Hepatocyte (in vitro differentiated cells): ENCODE data around the gene PRAC1. TPM values are rescaled to one million over a fixed set of nuclear protein-coding genes. Genes with fewer than 3 reads are reported as not detected.

ENCODE experiments used
- DNase-seq: peaks from one replicate; pipeline ENCODE4 v3.0.0-alpha.2; 2016; ENCODE audit warnings: low spot score
- H2AFZ ChIP-seq: fragments of 200-600 bp; sonication (generic); 2 replicates; pipeline ENCODE4 v1.6.0; 2016; ENCODE audit warnings: antibody characterized with exemption, mild to moderate bottlenecking
- H3K27ac ChIP-seq: fragments of 200-600 bp; sonication (generic); 2 replicates; pipeline ENCODE4 v1.5.1; 2016; ENCODE audit warnings: mild to moderate bottlenecking
- H3K27me3 ChIP-seq: fragments of 200-600 bp; sonication (generic); 2 replicates; pipeline ENCODE4 v1.6.1; 2016
- H3K36me3 ChIP-seq: fragments of 200-600 bp; sonication (generic); replicated peaks from 2 replicates; pipeline ENCODE4 v1.5.1; 2016; ENCODE audit warnings: low read depth; ENCODE audit not compliant: insufficient read depth
- H3K4me1 ChIP-seq: fragments of 200-600 bp; sonication (generic); 2 replicates; pipeline ENCODE4 v1.5.1; 2016; ENCODE audit warnings: mild to moderate bottlenecking, moderate library complexity; ENCODE audit not compliant: insufficient read depth
- H3K4me2 ChIP-seq: fragments of 200-600 bp; sonication (generic); 2 replicates; pipeline ENCODE4 v1.6.0; 2016
- H3K4me3 ChIP-seq: fragments of 200-600 bp; sonication (generic); 2 replicates; pipeline ENCODE4 v1.5.1; 2016; ENCODE audit warnings: mild to moderate bottlenecking
- H3K79me2 ChIP-seq: fragments of 200-600 bp; sonication (generic); 2 replicates; pipeline ENCODE4 v1.6.0; 2017; ENCODE audit warnings: mild to moderate bottlenecking
- H3K9me2 ChIP-seq: fragments of 200-600 bp; sonication (generic); replicated peaks from 2 replicates; pipeline ENCODE4 v1.6.0; 2017; ENCODE audit warnings: mild to moderate bottlenecking; ENCODE audit not compliant: insufficient read depth
- H3K9me3 ChIP-seq: fragments of 200-600 bp; sonication (generic); 2 replicates; pipeline ENCODE4 v1.5.1; 2016; ENCODE audit warnings: low read depth, mild to moderate bottlenecking
- H4K20me1 ChIP-seq: fragments of 200-600 bp; sonication (generic); 2 replicates; pipeline ENCODE4 v1.6.0; 2016; ENCODE audit warnings: mild to moderate bottlenecking; ENCODE audit not compliant: insufficient read depth, poor library complexity, severe bottlenecking
- EZH2 ChIP-seq: fragments of 200-600 bp; sonication (generic); IDR thresholded peaks from 2 replicates; pipeline ENCODE4 v1.6.1; 2016; ENCODE audit warnings: antibody characterized with exemption, mild to moderate bottlenecking, borderline replicate concordance
- EZH2phosphoT487 ChIP-seq: fragments of 200-600 bp; sonication (generic); IDR thresholded peaks from one replicate; pipeline ENCODE4 v1.6.1; 2018; ENCODE audit warnings: antibody characterized with exemption, mild to moderate bottlenecking, low read depth, moderate library complexity; ENCODE audit not compliant: unreplicated experiment, severe bottlenecking
- WGBS: methylation state at CpG from one replicate; pipeline ENCODE4 v1.1.6; 2016; ENCODE audit warnings: low lambda C conversion rate; ENCODE audit errors: missing lambda C conversion rate; 5-methylcytosine and 5-hydroxymethylcytosine counted together
- polyA plus RNA-seq: library from polyadenylated mRNA; unstranded; fragments of >200 nt; fragmentation: Nextera tagmentation; extraction: Ambion mirVana; gene quantifications from 2 replicates; pipeline ENCODE4 v1.2.1, GENCODE V29; 2016
- total RNA-seq: library from RNA; depleted of rRNA; stranded (reverse); fragments of >200 nt; gene quantifications from 2 replicates; pipeline ENCODE4 v1.2.3, GENCODE V29; 2014
- TF ChIP-seq, protein P1 (sequence below): fragments of 200-600 bp; sonication (generic); IDR thresholded peaks from 2 replicates; pipeline ENCODE4 v1.5.1; 2016; ENCODE audit warnings: antibody characterized with exemption, mild to moderate bottlenecking; ENCODE audit not compliant: poor library complexity

Gene PRAC1
- total and polyA plus RNA-seq, 2 experiments from 2014 or later, result not detected

DNA sequence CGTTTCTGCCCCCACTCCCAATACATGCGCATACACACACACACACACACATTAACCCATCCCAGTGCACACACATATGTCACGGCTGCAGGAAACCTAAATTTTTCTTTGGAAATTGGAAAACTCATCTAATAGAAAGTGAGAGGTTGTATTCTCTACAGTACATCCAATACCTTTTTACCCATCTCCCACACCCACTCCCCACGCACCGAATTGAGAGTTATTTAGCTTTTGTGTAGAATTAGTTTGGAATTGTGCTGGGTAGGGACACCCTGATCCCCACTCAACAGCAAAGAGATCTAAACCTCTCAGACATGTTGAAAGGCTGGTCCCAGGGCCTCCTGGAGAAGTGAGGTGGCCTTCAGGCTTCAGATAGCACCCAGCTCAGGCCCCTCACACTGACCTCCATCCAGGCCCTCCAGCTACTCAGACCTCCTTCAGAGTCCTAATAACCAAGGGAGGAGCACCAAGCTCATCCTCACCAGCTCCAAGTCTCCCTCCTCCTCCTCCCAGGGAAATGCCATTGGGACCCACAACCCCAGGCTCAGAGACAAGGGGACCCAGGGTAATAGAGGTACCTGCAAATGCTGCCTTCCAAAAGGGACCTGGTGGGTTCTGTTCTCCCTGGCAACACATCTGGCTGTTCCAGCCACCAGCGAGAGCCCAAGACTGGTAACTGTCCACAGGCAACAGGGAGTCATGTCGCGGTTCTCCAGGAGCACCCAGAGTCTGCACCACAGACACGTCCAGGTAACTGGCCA, 5.3 kb upstream of the PRAC1 start:
- no peak for DNase-seq
- H3K4me3 ChIP-seq, result no peak overlapping the region

DNA sequence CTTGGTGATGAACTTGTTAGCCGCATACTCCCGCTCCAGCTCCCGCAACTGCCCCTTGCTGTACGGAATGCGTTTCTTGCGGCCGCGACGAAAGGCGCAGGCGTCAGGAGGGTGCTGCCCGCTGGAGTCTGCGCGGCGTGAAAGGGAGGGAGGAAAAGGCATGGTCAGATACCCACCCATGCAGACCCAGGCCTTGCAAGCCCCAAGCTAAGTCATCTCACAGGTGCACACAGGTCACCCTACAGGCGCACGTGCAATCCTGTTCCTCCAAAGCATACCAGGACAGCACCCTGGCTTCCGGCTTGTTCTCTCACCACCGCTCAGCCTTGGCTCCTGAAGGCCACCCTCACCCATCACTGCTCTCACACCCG, 4.6 kb upstream of the PRAC1 start:
- Histone ChIP-seq H3K4me1 (peaks cover 2% of the 10 kb centered on the region), H3K9me3 (no peaks in the 10 kb centered on the region), H3K4me2 (no peak overlapping the region), H3K27ac (no peak overlapping the region), H2AFZ (no peak overlapping the region), H3K27me3 (peaks cover 98% of the 10 kb centered on the region), H3K79me2 (no peaks in the 10 kb centered on the region), H4K20me1 (no peaks in the 10 kb centered on the region), H3K9me2 (no peaks in the 10 kb centered on the region), H3K4me3 (no peak overlapping the region), H3K36me3 (no peaks in the 10 kb centered on the region)
- no peak for DNase-seq
- TF ChIP-seq EZH2, result no peak
- TF ChIP-seq EZH2phosphoT487, result no peak
- TF ChIP-seq, protein P1, sequence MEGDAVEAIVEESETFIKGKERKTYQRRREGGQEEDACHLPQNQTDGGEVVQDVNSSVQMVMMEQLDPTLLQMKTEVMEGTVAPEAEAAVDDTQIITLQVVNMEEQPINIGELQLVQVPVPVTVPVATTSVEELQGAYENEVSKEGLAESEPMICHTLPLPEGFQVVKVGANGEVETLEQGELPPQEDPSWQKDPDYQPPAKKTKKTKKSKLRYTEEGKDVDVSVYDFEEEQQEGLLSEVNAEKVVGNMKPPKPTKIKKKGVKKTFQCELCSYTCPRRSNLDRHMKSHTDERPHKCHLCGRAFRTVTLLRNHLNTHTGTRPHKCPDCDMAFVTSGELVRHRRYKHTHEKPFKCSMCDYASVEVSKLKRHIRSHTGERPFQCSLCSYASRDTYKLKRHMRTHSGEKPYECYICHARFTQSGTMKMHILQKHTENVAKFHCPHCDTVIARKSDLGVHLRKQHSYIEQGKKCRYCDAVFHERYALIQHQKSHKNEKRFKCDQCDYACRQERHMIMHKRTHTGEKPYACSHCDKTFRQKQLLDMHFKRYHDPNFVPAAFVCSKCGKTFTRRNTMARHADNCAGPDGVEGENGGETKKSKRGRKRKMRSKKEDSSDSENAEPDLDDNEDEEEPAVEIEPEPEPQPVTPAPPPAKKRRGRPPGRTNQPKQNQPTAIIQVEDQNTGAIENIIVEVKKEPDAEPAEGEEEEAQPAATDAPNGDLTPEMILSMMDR, result no peak
- WGBS, result 28% methylated on average over 20 of the region's 20 CpGs

More for the DNA sequence above, 5.3 kb upstream of the PRAC1 start:
- WGBS, result 45% methylated on average over 9 of the region's 9 CpGs
- Histone ChIP-seq H3K27me3 (peaks cover 98% of the 10 kb centered on the region), H4K20me1 (no peaks in the 10 kb centered on the region), H3K9me3 (no peaks in the 10 kb centered on the region), H2AFZ (no peak overlapping the region), H3K36me3 (no peaks in the 10 kb centered on the region), H3K9me2 (no peaks in the 10 kb centered on the region), H3K4me1 (peaks cover 2% of the 10 kb centered on the region), H3K4me2 (peak overlapping the region; percentile 86), H3K27ac (no peak overlapping the region), H3K79me2 (no peaks in the 10 kb centered on the region)
- TF ChIP-seq EZH2phosphoT487, result peak; percentile 23
- no peak for TF ChIP-seq EZH2

DNA sequence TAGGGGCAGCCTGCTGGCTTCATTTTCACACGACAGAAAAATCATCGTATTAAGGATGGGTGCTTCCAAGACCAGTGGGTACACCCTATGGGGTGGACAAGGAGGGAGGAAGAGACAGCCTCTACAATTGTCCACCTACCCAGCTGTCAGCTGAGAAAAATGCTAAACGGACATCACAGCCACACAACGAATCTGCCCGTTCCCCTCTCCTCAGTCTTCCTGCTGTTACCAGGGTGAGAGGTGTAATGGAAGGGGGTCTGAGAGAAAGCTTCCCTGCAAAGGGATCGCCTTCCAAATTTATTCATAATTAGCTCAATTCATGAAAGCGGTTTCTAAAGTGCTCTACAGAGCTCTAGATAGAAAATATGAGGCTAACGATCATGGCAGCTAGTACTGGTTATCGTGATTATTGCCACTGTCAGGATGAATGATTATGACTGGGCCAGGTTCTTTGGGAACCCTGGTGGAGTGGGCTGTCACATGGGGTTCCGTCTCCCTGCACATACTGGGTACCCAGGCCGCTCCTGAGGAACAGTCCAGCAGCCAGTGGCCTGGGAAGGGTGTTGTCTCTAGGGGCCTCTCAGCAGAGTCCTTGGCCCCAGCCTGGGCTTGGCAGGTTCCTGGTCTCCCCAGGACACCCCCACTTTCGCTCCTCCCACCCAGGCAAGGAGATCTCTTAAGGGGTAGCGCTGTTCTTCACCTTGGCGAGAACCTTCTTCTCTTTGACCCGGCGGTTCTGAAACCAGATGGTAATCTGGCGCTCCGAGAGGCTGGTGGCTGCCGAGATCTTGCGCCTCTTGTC, 4.0 kb upstream of the PRAC1 start:
- Histone ChIP-seq H3K27ac (no peak overlapping the region), H2AFZ (no peak overlapping the region), H3K4me3 (no peak overlapping the region), H3K4me2 (no peak overlapping the region), H3K9me3 (no peaks in the 10 kb centered on the region), H3K27me3 (peaks cover 98% of the 10 kb centered on the region), H3K79me2 (no peaks in the 10 kb centered on the region), H4K20me1 (no peaks in the 10 kb centered on the region), H3K9me2 (no peaks in the 10 kb centered on the region), H3K4me1 (peaks cover 2% of the 10 kb centered on the region), H3K36me3 (no peaks in the 10 kb centered on the region)
- no peak for DNase-seq
- 35% methylated on average over 20 of the region's 20 CpGs for WGBS
- peak; percentile 50 for TF ChIP-seq EZH2phosphoT487
- TF ChIP-seq, protein P1, result no peak
